Immature natural killer cell (primary cell): Measurements from ENCODE around the gene CD36. TPM values are rescaled to one million over a fixed set of nuclear protein-coding genes. Genes with fewer than 3 reads are reported as not detected.

Experiments
- DNase-seq, 3 donors: peaks; one replicate each; pipeline ENCODE4 v3.0.0; 2022; ENCODE audit warnings: mixed read lengths in 1 of 3
- H3K27ac Mint-ChIP-seq, 6 donors: one replicate each; pipeline ENCODE4 v1.8.0; 2020; ENCODE audit warnings: mixed read lengths in 6 of 6, mild to moderate bottlenecking in 5 of 6, inconsistent platforms in 4 of 6, moderate library complexity in 3 of 6
- H3K27me3 Mint-ChIP-seq, 3 donors: one replicate each; pipeline ENCODE4 v1.8.0; 2020 to 2021; ENCODE audit warnings: low read depth in 3 of 3, mild to moderate bottlenecking in 3 of 3, mixed read lengths in 3 of 3, moderate library complexity in 3 of 3, inconsistent platforms in 1 of 3
- H3K36me3 Mint-ChIP-seq, 3 donors: one replicate each; pipeline ENCODE4 v1.8.0; 2020; ENCODE audit warnings: mixed read lengths in 3 of 3, inconsistent platforms in 2 of 3, mild to moderate bottlenecking in 2 of 3
- H3K4me1 Mint-ChIP-seq, 2 donors: one replicate each; pipeline ENCODE4 v1.8.0; 2020; ENCODE audit warnings: inconsistent platforms in 2 of 2, mild to moderate bottlenecking in 2 of 2, mixed read lengths in 2 of 2, moderate library complexity in 1 of 2
- H3K4me3 Mint-ChIP-seq, 5 donors: one replicate each; pipeline ENCODE4 v1.8.0; 2020; ENCODE audit warnings: mild to moderate bottlenecking in 5 of 5, mixed read lengths in 5 of 5, inconsistent platforms in 3 of 5, moderate library complexity in 3 of 5
- H3K9me3 Mint-ChIP-seq, 6 donors: one replicate each; pipeline ENCODE4 v1.8.0; 2020; ENCODE audit warnings: mild to moderate bottlenecking in 6 of 6, mixed read lengths in 6 of 6, inconsistent platforms in 4 of 6, moderate library complexity in 3 of 6
- polyA plus RNA-seq, 3 donors: library from polyadenylated mRNA; unstranded; fragments of 300-500 nt; fragmentation: Illumina TruSeq; gene quantifications; one replicate each; pipeline ENCODE4 v1.2.3, GENCODE V29; 2021

The CD36 gene
- 10 to 100 TPM in 2 of 3 donors, 1 to 10 TPM in 1; 2.0 to 11.4 (median 10.5) TPM for polyA plus RNA-seq

DNA sequence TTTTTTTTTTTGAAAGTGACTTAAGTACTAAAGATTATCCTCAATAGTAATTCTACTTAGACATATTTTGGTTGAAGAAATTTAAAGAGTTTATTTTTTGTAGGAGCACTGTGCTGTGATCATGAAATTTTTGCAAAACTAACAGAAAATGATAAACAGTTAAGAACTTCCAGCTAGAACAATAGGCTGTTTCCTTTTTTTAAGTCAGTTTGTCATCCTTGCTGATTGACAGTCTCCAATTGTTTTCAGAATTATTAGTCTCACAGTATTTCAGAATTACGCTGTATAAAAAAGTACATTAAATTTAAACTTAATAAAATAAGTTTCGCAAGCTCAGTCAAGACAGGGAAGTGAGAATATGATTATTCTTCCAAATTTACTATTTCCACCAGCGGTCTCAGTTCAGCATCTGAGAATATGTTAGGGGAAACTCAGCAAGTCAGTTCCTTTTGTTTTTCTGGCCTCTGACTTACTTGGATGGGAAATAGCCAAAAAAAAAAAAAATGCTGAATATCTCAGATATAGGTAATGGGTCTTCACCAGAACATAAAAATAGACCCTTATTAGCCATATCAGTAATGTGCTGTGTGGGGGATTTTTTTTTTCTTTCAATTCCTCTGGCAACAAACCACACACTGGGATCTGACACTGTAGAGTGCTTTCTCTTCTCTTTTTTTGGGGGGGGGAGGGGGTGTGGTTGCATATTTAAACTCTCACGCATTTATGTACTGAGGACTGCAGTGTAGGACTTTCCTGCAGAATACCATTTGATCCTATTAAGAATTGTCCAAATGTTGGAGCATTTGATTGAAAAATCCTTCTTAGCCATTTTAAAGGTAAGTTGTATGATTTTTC, at the start of gene CD36:
Gene CD36 (plus strand): TSS at position 732 of the 855 bp plus-strand sequence. CDS start 8,099 bp downstream, outside the sequence.
- Mint-ChIP-seq H3K9me3 (peaks cover 0 to 6% (median under 1%) of the 10 kb centered on the region in 6 donors), H3K27ac (no peak within 1 kb of the TSS), H3K36me3 (no peaks in the 10 kb centered on the region), H3K4me1 (no peaks in the 10 kb centered on the region), H3K27me3 (peaks cover 0 to 2% (median 0%) of the 10 kb centered on the region in 3 donors), H3K4me3 (no peak within 1 kb of the TSS)
- no peak for DNase-seq

GRCh38 chr7:80589631-80590030, 48.8 kb upstream of the CD36 start:
- peaks cover 0 to 2% (median 1%) of the 10 kb centered on the region in 3 donors for H3K27me3 Mint-ChIP-seq
- peaks cover 0 to 33% (median 10%) of the 10 kb centered on the region in 6 donors for H3K9me3 Mint-ChIP-seq
- DNase-seq: no peak
- H3K4me3 Mint-ChIP-seq: no peak overlapping the region
- no peaks in the 10 kb centered on the region for H3K36me3 Mint-ChIP-seq
- no peaks in the 10 kb centered on the region for H3K4me1 Mint-ChIP-seq
- H3K27ac Mint-ChIP-seq: no peak overlapping the region

DNA sequence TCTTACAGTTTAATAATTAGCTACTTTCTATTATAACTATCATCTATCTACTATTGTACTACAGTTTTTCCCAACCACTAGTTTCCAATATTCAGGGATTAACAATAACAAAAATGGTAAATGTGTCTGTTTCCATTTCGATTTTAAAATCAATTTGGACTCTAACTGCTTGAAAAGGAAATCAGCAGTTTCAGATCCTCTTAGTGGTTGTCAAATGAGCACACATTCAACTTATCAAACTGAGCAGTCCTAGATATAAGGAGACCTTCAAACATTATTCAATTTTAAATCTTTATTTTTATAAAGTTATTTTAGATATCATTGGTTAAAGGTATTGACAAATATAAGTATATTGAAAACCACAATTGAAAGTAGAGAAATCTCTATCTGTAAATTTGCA, 46.8 kb upstream of the CD36 start:
- Mint-ChIP-seq H3K27me3 (peaks cover 0 to 2% (median 1%) of the 10 kb centered on the region in 3 donors), H3K9me3 (peaks cover 0 to 36% (median 11%) of the 10 kb centered on the region in 6 donors), H3K36me3 (no peaks in the 10 kb centered on the region), H3K4me3 (no peak overlapping the region), H3K4me1 (no peaks in the 10 kb centered on the region), H3K27ac (no peak overlapping the region)
- DNase-seq: no peak

DNA sequence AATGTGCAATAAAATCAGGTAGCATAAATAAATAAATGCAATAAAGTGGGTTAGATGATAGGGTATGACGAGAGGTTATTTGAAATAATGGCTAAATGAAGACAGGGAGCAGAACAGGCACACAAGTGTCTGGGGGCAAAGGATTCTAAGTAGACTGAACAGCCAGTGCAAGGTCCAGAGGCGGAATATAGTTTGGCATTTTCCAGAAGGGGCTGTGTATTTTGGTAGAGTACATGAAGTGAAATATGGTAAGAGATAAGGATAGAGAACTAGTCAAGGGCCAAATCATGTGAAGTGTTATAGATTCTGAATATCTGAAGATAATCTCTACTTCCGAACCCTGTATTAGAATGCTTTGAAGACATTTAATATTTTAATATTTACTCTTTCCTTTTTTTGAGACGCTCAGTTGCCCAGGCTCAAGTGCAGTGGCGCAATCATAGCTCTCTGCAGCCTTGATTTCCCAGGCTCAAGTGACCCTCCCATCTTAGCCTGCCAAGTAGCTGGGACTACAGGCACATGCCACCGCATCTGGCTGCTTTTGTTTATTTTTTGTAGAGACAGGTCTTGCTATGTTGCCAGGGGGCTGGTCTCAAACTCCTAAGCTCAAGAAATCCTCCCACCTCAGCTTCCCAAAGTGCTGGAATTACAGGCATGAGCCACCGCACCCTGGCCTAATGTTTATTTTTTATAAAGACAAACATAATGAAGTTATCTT, 44.4 kb upstream of the CD36 start:
- peaks cover 0 to 25% (median 11%) of the 10 kb centered on the region in 6 donors for H3K9me3 Mint-ChIP-seq
- H3K27me3 Mint-ChIP-seq: peaks cover 0 to 5% (median 0%) of the 10 kb centered on the region in 3 donors
- H3K4me3 Mint-ChIP-seq: no peak overlapping the region
- H3K27ac Mint-ChIP-seq: no peak overlapping the region
- no peak for DNase-seq
- no peaks in the 10 kb centered on the region for H3K4me1 Mint-ChIP-seq
- no peaks in the 10 kb centered on the region for H3K36me3 Mint-ChIP-seq

DNA sequence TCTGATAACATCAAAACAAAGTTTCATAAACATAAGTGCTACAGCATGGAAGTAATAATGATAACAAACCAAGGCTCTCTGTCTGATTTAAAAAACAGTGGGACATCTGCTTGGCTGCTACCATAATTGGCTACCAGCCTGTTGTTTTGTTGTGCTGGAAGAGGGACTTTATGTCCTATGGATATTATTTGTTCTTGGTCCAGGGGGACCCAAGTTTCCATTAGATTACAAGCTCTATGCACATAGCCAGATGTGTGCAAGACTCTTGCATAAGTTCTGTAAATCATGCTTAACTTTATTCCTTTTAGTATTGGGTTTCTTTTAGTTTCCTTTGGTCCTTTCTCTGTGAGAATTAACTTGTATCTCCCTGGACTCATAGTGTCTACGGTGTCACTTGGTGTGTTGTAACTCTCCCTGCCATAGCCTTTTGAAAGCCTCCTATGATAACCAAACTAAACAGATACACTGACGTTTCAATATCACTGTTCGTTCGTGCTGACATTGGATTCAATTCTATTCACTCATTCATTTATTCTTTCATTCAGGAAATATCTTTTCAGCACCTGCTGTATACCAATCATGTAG, 41.4 kb upstream of the CD36 start:
- H3K4me1 Mint-ChIP-seq: no peaks in the 10 kb centered on the region
- DNase-seq: no peak
- H3K9me3 Mint-ChIP-seq: peaks cover 0 to 22% (median 12%) of the 10 kb centered on the region in 6 donors
- no peak overlapping the region for H3K27ac Mint-ChIP-seq
- peaks cover 0 to 5% (median 0%) of the 10 kb centered on the region in 3 donors for H3K27me3 Mint-ChIP-seq
- no peak overlapping the region for H3K4me3 Mint-ChIP-seq
- H3K36me3 Mint-ChIP-seq: no peaks in the 10 kb centered on the region

DNA sequence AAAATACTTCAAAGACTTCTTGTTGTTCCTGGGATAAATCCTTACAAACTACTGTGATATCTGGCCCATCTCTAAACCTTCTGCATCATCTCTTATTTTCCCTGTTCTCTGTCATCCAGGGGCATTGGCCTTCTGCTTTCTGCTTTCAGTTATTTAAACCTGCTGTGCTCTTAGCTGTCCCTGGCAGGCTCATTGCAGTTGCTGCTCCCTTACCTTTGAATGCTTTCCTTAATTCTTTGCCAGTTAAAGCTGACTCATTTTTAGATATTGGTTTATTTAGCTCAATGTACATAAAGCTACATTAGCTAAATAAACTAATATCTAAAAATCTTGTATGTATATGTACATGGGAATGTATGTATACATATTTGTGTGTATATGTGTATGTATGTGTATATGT, 40.6 kb upstream of the CD36 start:
- peaks cover 0 to 22% (median 14%) of the 10 kb centered on the region in 6 donors for H3K9me3 Mint-ChIP-seq
- H3K27me3 Mint-ChIP-seq: peaks cover 0 to 5% (median 0%) of the 10 kb centered on the region in 3 donors
- no peak overlapping the region for H3K27ac Mint-ChIP-seq
- DNase-seq: no peak
- H3K36me3 Mint-ChIP-seq: no peaks in the 10 kb centered on the region
- H3K4me3 Mint-ChIP-seq: no peak overlapping the region
- H3K4me1 Mint-ChIP-seq: no peaks in the 10 kb centered on the region

DNA sequence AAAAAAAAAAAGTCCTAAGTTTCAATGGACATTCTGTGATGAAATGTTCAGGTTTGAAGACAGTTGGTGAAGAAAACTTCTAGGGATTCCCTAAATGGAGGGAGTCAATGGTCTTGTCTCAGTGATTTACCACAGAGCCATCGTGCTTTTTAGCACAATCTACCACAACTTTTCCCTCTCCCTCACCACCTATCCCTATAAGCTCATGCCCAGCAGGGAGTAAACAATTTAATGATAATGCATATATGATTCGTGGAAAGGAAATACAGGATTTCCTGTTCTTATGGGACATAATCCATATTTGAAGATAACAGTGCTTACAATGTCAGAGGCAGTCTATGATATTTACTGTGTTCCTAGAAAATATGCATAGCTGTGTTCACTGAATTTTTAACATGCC, 38.4 kb upstream of the CD36 start:
- Mint-ChIP-seq H3K4me3 (no peak overlapping the region), H3K36me3 (no peaks in the 10 kb centered on the region), H3K4me1 (no peaks in the 10 kb centered on the region), H3K27me3 (peaks cover 0 to 4% (median 0%) of the 10 kb centered on the region in 3 donors), H3K9me3 (peaks cover 0 to 19% (median 12%) of the 10 kb centered on the region in 6 donors), H3K27ac (no peak overlapping the region)
- no peak for DNase-seq

DNA sequence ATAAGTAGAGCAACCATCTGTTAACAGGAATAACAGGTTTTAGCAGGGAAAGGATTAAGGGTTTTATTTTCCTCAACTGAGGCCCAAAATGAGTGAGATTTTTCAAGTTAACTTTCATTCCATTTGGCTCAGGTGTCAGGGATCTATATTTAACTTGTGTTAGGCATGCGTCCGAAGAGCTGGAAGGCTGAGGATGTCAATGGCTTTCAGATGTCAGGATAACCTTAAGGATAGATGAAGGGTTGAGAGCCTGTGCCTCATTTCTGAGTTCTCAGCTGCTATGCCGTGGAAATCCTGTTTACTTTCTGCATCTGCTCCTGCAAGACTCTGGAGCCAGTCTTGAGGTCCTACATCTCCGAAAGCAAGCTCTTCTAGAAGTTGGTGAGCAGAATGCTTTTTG, 36.4 kb upstream of the CD36 start:
- Mint-ChIP-seq H3K27ac (no peak overlapping the region), H3K27me3 (peaks cover 0 to 4% (median 0%) of the 10 kb centered on the region in 3 donors), H3K4me3 (no peak overlapping the region), H3K36me3 (no peaks in the 10 kb centered on the region), H3K9me3 (peaks cover 0 to 13% (median 10%) of the 10 kb centered on the region in 6 donors), H3K4me1 (no peaks in the 10 kb centered on the region)
- no peak for DNase-seq

GRCh38 chr7:80603940-80604339, 34.5 kb upstream of the CD36 start:
- Mint-ChIP-seq H3K9me3 (peaks cover 3 to 13% (median 6%) of the 10 kb centered on the region in 6 donors), H3K4me3 (no peak overlapping the region), H3K27me3 (no peaks in the 10 kb centered on the region), H3K36me3 (no peaks in the 10 kb centered on the region), H3K27ac (no peak overlapping the region), H3K4me1 (no peaks in the 10 kb centered on the region)
- DNase-seq: no peak

- Mint-ChIP-seq H3K4me3 (no peak overlapping the region), H3K27me3 (no peaks in the 10 kb centered on the region), H3K36me3 (no peaks in the 10 kb centered on the region), H3K4me1 (no peaks in the 10 kb centered on the region), H3K27ac (no peak overlapping the region), H3K9me3 (peaks cover 4 to 13% (median 6%) of the 10 kb centered on the region in 6 donors)
- DNase-seq: no peak
Observed at GRCh38 chr7:80604436-80604835, 34.0 kb upstream of the CD36 start.

DNA sequence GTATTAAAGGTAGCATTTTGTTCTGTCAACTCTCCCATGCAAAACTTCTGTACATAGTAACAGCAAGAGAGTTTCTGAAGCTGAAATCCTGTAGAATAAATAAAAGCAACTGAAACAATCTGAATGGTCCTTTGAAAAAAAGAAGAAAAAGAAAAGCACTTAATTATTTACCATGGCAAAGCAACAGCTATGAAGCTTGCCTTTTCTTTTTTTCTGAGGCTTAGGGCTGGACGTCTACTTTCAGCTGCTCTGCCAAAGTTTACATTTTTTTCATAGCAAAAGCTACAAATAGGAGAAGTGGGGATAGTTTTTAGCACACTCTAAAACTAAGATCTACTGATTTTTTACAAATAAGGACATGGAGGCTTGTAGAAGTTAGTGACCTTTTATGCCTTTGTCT, 31.3 kb upstream of the CD36 start:
- DNase-seq: no peak
- Mint-ChIP-seq H3K4me1 (no peaks in the 10 kb centered on the region), H3K36me3 (no peaks in the 10 kb centered on the region), H3K27ac (no peak overlapping the region), H3K9me3 (peaks cover 8 to 25% (median 10%) of the 10 kb centered on the region in 6 donors), H3K27me3 (no peaks in the 10 kb centered on the region), H3K4me3 (no peak overlapping the region)

- peaks cover 7 to 25% (median 9%) of the 10 kb centered on the region in 6 donors for H3K9me3 Mint-ChIP-seq
- no peak overlapping the region for H3K4me3 Mint-ChIP-seq
- DNase-seq: no peak
- H3K27me3 Mint-ChIP-seq: no peaks in the 10 kb centered on the region
- H3K36me3 Mint-ChIP-seq: no peaks in the 10 kb centered on the region
- no peaks in the 10 kb centered on the region for H3K4me1 Mint-ChIP-seq
- H3K27ac Mint-ChIP-seq: no peak overlapping the region
Observed at GRCh38 chr7:80608336-80608735, 30.1 kb upstream of the CD36 start.

DNA sequence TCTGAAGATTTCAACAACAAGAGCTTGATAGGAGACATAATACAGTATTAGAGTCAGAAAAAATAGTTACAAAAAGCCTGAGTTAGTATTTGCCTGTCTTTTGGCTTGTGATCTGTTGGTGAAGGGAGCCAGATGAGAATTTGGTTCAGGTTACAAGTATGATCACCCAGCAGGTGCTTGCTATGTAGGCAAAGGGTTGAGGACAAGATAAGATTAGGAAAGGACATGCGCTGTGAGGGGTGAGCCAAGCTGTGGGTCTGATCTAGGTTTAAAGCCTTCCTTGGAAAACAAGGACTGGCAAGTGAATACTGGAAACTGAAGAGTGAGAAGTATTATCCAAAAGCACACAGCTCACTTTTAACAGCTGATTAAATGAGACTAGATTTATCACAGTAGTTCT, 28.7 kb upstream of the CD36 start:
- Mint-ChIP-seq H3K36me3 (no peaks in the 10 kb centered on the region), H3K9me3 (peaks cover 6 to 23% (median 11%) of the 10 kb centered on the region in 6 donors), H3K4me1 (no peaks in the 10 kb centered on the region), H3K4me3 (no peak overlapping the region), H3K27ac (no peak overlapping the region), H3K27me3 (no peaks in the 10 kb centered on the region)
- DNase-seq: no peak

GRCh38 chr7:80611353-80611752, 27.1 kb upstream of the CD36 start:
- peaks cover 6 to 24% (median 14%) of the 10 kb centered on the region in 6 donors for H3K9me3 Mint-ChIP-seq
- no peak for DNase-seq
- H3K4me3 Mint-ChIP-seq: no peak overlapping the region
- H3K27me3 Mint-ChIP-seq: no peaks in the 10 kb centered on the region
- no peaks in the 10 kb centered on the region for H3K4me1 Mint-ChIP-seq
- H3K27ac Mint-ChIP-seq: no peak overlapping the region
- no peaks in the 10 kb centered on the region for H3K36me3 Mint-ChIP-seq
